IMR-90 (cell line): ENCODE results near the gene RRAGC.

Experiments
- BHLHE40 ChIP-seq: fragments of 150-350 bp; IDR thresholded peaks from 2 replicates; pipeline ENCODE4 v1.6.1; 2016; ENCODE audit warnings: mild to moderate bottlenecking, low read depth, low read length
- CEBPB ChIP-seq: IDR thresholded peaks from 2 replicates; pipeline ENCODE4 v1.6.1; 2012; ENCODE audit warnings: low read depth, low read length, improper control_type of control experiment
- FOS ChIP-seq: fragments of 150-350 bp; IDR thresholded peaks from 2 replicates; pipeline ENCODE4 v1.6.1; 2016; ENCODE audit warnings: low read depth, low read length
- MAFK ChIP-seq: IDR thresholded peaks from 2 replicates; pipeline ENCODE4 v1.6.1; 2012; ENCODE audit warnings: low read depth, low read length, improper control_type of control experiment
- MAZ ChIP-seq: IDR thresholded peaks from 2 replicates; pipeline ENCODE4 v1.6.1; 2012; ENCODE audit warnings: low read depth, mild to moderate bottlenecking, low read length, improper control_type of control experiment, moderate library complexity, borderline replicate concordance
- MXI1 ChIP-seq: IDR thresholded peaks from 2 replicates; pipeline ENCODE4 v1.6.1; 2012; ENCODE audit warnings: low read depth, mild to moderate bottlenecking, low read length, moderate library complexity, borderline replicate concordance
- POLR2A ChIP-seq: IDR thresholded peaks from 2 replicates; pipeline ENCODE4 v1.6.1; 2012; ENCODE audit warnings: mild to moderate bottlenecking, low read depth, low read length
- RAD21 ChIP-seq: IDR thresholded peaks from 2 replicates; pipeline ENCODE4 v1.6.1; 2012; ENCODE audit warnings: low read length, improper control_type of control experiment
- SMC3 ChIP-seq: fragments of 150-350 bp; IDR thresholded peaks from 2 replicates; pipeline ENCODE4 v1.6.1; 2016; ENCODE audit warnings: low read depth, mild to moderate bottlenecking, antibody characterized with exemption, low read length, moderate library complexity
- TF ChIP-seq, protein P1 (sequence below): conservative IDR thresholded peaks from 2 replicates; pipeline ENCODE4 v1.5.1; 2012; ENCODE audit warnings: mild to moderate bottlenecking, low read depth, low read length, improper control_type of control experiment

DNA sequence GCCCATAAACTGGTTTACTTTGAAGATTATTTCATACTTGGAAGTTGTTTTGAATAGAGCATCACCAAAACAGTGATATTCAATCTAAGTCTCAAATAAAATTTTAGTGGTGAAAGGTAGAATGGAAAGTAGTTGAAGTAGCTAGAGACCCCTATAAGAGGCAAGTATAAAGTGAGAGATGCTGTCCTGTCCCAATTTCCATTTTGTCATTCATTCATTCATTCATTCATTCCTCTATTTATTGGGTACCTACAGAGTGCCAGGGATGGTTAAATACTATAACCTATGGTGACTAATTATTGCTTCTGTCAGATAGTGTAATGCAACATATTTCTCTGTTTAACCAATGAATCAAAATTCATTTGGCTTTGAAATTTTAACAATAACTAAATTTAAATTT, 32.7 kb downstream of the RRAGC start:
- TF ChIP-seq, protein P1, sequence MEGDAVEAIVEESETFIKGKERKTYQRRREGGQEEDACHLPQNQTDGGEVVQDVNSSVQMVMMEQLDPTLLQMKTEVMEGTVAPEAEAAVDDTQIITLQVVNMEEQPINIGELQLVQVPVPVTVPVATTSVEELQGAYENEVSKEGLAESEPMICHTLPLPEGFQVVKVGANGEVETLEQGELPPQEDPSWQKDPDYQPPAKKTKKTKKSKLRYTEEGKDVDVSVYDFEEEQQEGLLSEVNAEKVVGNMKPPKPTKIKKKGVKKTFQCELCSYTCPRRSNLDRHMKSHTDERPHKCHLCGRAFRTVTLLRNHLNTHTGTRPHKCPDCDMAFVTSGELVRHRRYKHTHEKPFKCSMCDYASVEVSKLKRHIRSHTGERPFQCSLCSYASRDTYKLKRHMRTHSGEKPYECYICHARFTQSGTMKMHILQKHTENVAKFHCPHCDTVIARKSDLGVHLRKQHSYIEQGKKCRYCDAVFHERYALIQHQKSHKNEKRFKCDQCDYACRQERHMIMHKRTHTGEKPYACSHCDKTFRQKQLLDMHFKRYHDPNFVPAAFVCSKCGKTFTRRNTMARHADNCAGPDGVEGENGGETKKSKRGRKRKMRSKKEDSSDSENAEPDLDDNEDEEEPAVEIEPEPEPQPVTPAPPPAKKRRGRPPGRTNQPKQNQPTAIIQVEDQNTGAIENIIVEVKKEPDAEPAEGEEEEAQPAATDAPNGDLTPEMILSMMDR = no peak
- TF ChIP-seq POLR2A (no peak), MXI1 (no peak), CEBPB (no peak), MAFK (no peak), MAZ (no peak), BHLHE40 (no peak), RAD21 (no peak), FOS (no peak), SMC3 (no peak)
